Inflammatory macrophage (primary cell): Measurements from ENCODE around the gene GPR162.

ENCODE experiments used
- DNase-seq, 2 donors: peaks; one replicate each; pipeline ENCODE4 v3.0.0-alpha.2; 2020 to 2022
- total RNA-seq, 18 experiments: gene quantifications; one replicate each; lab custom pipeline; 2026; ENCODE audit warnings: mixed read lengths in 6 of 18, inconsistent platforms in 2 of 18; lab: John Stamatoyannopoulos, UW

Gene GPR162
- total RNA-seq = 0.11 to 2.2 (median 0.93) reads per million in 18 experiments

- DNase-seq = no peak
Measured at GRCh38 chr12:6821591-6822425, at the start of gene GPR162. Gene GPR162, plus strand, starts transcription at chr12:6821821. Its CDS starts 2,078 bp downstream, at chr12:6823899.

GRCh38 chr12:6772331-6772695 lies 49.3 kb upstream of the GPR162 start, which contains the start of gene LAG3:
Gene LAG3, plus strand, starts transcription at chr12:6772520. Its CDS starts 333 bp downstream, at chr12:6772853.
- no peak for DNase-seq

- no peak for DNase-seq
Measured at GRCh38 chr12:6772726-6773589, 48.7 kb upstream of the GPR162 start.

GRCh38 chr12:6773590-6774351 lies 47.9 kb upstream of the GPR162 start:
- no peak for DNase-seq

- DNase-seq = no peak
Measured at GRCh38 chr12:6774499-6775062, 47.0 kb upstream of the GPR162 start.

GRCh38 chr12:6775185-6776174 lies 46.1 kb upstream of the GPR162 start:
- no peak for DNase-seq

GRCh38 chr12:6777386-6777785 lies 44.2 kb upstream of the GPR162 start:
- DNase-seq = no peak

- no peak for DNase-seq
Measured at GRCh38 chr12:6778217-6778573, 43.4 kb upstream of the GPR162 start.

- DNase-seq = peak; percentile 91 to 92
Measured at GRCh38 chr12:6778574-6779550, 42.8 kb upstream of the GPR162 start.

- peak in 1 of 2 donors; percentile 46 for DNase-seq
Measured at GRCh38 chr12:6779708-6780432, 41.8 kb upstream of the GPR162 start.

- DNase-seq = no peak
Measured at GRCh38 chr12:6780573-6780972, 41.0 kb upstream of the GPR162 start.

- no peak for DNase-seq
Measured at GRCh38 chr12:6782119-6782518, 39.5 kb upstream of the GPR162 start.

- no peak for DNase-seq
Measured at GRCh38 chr12:6782850-6783566, 38.6 kb upstream of the GPR162 start.

- DNase-seq = no peak
Measured at GRCh38 chr12:6783828-6784227, 37.8 kb upstream of the GPR162 start.

- no peak for DNase-seq
Measured at GRCh38 chr12:6784296-6784695, 37.3 kb upstream of the GPR162 start.

GRCh38 chr12:6784761-6785160 lies 36.9 kb upstream of the GPR162 start:
- no peak for DNase-seq

- no peak for DNase-seq
Measured at GRCh38 chr12:6786416-6787094, 35.1 kb upstream of the GPR162 start.

GRCh38 chr12:6787309-6787708 lies 34.3 kb upstream of the GPR162 start:
- DNase-seq = peak in 1 of 2 donors; percentile 33
